CD4-positive, alpha-beta T cell treated with Interleukin-15 for 4 hours (primary cell): ENCODE measurements around the gene ACTG1.

Experiments
- DNase-seq: peaks from one replicate; pipeline ENCODE4 v3.0.0-alpha.2; 2020; ENCODE audit warnings: low spot score

Gene ACTG1

DNA sequence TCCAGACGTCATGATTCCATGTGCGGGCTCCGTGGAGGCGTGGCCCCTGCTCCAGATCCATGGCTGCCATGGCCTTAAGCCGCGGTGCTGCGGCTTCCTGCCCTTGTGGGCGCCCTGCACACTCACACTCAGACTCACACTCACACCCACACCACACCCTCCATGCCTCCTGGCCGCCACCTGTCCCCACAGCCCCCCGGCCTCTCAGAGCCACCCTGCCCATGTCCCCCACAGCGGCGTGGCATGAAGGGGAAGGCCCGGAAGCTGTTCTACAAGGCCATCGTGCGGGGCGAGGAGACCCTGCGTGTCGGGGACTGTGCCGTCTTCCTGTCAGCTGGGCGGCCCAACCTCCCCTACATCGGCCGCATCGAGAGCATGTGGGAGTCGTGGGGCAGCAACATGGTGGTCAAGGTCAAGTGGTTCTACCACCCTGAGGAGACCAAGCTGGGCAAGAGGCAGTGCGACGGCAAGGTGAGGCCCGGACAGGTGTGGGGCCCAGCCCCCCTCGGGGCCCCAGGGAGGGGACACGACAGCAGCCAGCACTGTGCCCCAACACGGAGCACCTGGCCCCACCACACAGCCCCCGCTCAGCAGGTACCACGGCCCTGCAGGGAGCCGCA is 50.0 kb downstream of the ACTG1 start:
- no peak for DNase-seq

DNA sequence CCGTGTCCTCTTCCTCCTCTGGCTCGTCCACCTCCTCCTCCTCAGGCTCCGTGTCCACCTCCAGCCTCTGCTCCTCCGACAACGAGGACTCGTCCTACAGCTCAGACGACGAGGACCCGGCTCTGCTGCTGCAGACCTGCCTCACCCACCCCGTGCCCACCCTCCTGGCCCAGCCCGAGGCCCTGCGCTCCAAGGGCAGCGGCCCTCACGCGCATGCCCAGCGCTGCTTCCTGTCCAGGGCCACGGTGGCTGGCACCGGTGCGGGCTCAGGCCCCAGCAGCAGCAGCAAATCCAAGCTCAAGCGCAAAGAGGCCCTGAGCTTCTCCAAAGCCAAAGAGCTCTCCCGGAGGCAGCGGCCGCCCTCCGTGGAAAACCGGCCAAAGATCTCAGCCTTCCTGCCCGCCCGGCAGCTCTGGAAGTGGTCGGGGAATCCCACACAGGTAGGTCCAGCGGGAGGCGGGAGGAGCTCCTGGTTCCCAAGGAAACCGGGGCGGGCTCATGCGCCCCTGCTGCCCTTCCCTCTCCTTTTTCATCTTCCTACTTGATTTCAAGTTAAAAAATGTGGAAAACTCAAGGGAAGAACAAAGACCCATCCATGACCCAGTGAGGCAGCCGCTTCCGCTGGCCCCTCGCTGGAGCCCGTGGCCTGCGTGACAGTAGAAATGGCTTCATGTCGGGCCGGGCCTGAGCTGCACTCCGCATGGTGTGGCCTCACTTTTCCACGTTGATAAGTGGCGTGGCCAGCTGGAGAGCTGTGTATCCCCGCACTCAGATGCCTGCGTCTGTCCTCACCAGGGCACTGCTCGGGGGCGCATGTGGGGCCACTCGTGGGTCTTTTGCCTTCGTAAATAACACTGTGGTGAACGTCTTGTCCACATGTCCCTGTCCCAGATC is 50.7 kb downstream of the ACTG1 start:
- DNase-seq, result no peak

DNA sequence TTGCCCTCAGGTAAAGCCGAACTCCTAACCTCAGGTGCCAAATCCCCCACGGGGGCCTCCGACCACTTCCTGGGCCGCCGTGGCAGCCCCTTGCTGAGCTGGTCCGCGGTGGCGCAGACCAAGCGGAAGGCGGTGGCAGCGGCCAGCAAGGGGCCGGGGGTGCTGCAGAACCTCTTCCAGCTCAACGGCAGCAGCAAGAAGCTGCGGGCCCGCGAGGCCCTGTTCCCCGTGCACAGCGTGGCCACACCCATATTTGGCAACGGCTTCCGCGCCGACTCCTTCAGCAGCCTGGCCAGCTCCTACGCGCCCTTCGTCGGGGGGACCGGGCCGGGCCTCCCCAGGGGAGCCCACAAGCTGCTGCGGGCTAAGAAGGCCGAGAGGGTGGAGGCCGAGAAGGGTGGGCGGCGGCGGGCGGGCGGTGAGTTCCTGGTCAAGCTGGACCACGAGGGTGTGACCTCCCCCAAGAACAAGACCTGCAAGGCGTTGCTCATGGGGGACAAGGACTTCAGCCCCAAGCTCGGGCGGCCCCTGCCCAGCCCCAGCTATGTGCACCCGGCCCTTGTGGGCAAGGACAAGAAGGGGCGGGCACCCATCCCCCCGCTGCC is 51.6 kb downstream of the ACTG1 start:
- DNase-seq, result no peak
